ENCODE measurements around the gene TMEM185B.

Gene TMEM185B

DNA sequence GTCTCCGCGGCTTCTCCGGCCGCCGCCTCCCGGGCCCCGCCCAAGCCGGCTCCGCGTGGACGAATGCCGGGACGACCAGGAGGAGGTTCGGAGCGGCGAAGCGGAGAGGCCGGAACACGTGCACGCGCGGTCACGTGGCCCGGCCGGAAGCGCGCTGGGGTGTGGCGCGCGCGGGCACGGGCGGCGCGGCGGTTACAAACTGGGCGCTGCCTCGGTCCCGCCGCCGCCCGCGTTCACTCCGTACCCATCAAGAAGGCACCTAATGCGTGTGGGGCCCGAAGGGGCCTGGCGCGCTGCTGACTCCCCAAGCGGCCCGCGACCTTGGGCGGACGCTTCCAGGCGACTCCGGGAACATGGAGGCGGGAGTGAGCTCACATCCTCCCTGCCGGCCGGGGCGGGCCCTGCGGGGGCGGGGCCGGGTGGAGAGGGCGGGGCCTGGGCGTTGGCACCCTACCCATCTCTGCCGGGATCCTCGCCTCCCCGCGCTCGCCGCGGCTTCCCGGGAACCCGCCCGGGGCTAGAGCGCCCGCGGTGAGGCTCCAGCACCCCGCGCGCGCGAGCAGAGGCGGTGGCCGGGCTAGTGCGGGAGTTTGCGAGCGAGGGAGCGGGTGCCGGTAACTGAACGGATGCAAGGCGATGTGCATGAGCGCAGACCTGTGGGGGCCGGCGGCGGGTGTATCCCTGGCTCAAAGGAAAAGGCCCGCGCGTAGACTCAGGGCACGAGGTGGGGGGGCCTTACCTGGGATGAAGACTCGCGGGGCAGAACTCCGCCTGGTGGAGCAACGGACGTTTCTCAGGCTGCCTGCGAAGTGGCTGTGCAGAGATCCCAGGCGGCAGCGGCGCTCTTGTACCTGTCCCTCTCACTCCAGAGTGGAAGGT lies at the start of gene TMEM185B:
Gene TMEM185B, minus strand, starts transcription at position 367 of the 879 bp plus-strand sequence. CDS start 424 bp downstream, outside the sequence.
- H3K27ac ChIP-seq = peak within 1 kb of the TSS; percentile 82 to 83
- peak within 1 kb of the TSS; percentile 67 to 73 for H3K4me3 ChIP-seq
- intact Hi-C loops (cut with DNase I; ENCODE audit: low total_unique reads) = loop anchor here (10.0 kb wide), 1 partner anchor 92 kb away; no protein-coding TSS in a partner anchor
- peaks cover 10 to 19% (median 10%) of the 10 kb centered on the region in 3 donors for H3K36me3 ChIP-seq
- no peaks in the 10 kb centered on the region for H3K9me3 ChIP-seq
- peaks cover 0 to 29% (median 16%) of the 10 kb centered on the region in 4 donors for H3K4me1 ChIP-seq
- DNase-seq = peak; percentile 86 to 96
- TF ChIP-seq, protein P1, sequence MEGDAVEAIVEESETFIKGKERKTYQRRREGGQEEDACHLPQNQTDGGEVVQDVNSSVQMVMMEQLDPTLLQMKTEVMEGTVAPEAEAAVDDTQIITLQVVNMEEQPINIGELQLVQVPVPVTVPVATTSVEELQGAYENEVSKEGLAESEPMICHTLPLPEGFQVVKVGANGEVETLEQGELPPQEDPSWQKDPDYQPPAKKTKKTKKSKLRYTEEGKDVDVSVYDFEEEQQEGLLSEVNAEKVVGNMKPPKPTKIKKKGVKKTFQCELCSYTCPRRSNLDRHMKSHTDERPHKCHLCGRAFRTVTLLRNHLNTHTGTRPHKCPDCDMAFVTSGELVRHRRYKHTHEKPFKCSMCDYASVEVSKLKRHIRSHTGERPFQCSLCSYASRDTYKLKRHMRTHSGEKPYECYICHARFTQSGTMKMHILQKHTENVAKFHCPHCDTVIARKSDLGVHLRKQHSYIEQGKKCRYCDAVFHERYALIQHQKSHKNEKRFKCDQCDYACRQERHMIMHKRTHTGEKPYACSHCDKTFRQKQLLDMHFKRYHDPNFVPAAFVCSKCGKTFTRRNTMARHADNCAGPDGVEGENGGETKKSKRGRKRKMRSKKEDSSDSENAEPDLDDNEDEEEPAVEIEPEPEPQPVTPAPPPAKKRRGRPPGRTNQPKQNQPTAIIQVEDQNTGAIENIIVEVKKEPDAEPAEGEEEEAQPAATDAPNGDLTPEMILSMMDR (IDR thresholded peaks at IDR 0.05) = peak in 1 of 2 experiments; percentile 19
- no peaks in the 10 kb centered on the region for H3K27me3 ChIP-seq

DNA sequence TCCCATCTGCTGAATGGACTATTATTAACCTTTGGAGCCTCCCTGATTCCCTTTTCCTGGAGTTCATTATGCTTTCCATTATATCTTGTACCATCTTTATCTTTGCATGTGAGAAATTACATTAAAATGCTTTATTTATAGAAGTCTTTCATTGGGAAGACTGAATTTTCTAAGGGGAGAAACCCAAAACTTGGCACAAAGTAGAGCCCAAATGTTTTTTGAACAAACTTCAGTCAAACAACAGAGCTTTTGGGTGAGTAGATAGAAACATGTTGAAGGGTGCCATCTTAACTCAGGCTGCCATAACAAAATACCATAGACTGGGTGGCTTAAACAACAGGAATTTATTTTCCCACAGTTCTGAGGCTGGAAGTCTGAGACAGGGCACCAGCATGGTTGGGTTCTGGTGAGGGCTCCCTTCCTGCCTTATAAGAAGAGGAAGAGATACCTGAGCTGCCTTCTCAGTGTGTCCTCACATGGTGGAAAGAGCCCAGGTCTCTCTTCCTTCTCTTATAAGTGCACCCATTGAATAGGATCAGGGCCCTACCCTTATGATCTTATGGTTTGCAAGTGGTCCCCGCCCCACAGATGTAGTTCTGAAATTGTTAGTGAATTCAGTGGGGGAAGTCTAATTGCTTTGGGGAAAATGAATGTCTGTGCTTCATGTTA lies 48.6 kb upstream of the TMEM185B start:
- Histone ChIP-seq H3K36me3 (no peaks in the 10 kb centered on the region), H3K4me1 (no peaks in the 10 kb centered on the region)

DNA sequence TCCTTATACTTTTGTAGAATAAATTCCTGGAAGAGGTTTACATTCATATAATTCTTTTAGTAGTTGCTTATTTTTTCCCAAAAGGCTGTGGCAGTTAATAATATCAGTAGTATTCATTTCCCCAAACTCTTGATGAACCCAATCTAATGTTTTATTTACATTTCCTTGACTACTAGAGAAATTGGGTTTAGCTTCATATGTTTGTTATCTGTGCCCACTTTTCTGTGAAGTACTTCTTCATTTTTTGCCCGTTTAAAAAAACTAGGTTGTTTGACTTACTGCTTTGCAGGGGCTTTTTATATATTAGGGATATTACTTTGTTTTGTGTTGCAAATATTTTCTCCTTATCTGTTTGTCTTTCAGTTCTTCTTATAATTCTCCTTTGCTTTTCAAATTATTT lies 46.6 kb upstream of the TMEM185B start:
- H3K36me3 ChIP-seq = no peaks in the 10 kb centered on the region
- H3K27me3 ChIP-seq = no peaks in the 10 kb centered on the region
- H3K9me3 ChIP-seq = no peaks in the 10 kb centered on the region
- H3K4me1 ChIP-seq = no peaks in the 10 kb centered on the region
- H3K27ac ChIP-seq = no peak overlapping the region
- TF ChIP-seq, protein P1 (IDR thresholded peaks at IDR 0.05) = no peak
- intact Hi-C loops (cut with DNase I; ENCODE audit: low total_unique reads) = no loop called here
- no peak for DNase-seq
- no peak overlapping the region for H3K4me3 ChIP-seq

More for the DNA sequence above, 48.6 kb upstream of the TMEM185B start:
- no peak for DNase-seq
- H3K9me3 ChIP-seq = no peaks in the 10 kb centered on the region
- no peaks in the 10 kb centered on the region for H3K27me3 ChIP-seq
- TF ChIP-seq, protein P1 (IDR thresholded peaks at IDR 0.05) = no peak
- intact Hi-C loops (cut with DNase I; ENCODE audit: low total_unique reads) = no loop called here
- H3K4me3 ChIP-seq = no peak overlapping the region
- H3K27ac ChIP-seq = no peak overlapping the region

DNA sequence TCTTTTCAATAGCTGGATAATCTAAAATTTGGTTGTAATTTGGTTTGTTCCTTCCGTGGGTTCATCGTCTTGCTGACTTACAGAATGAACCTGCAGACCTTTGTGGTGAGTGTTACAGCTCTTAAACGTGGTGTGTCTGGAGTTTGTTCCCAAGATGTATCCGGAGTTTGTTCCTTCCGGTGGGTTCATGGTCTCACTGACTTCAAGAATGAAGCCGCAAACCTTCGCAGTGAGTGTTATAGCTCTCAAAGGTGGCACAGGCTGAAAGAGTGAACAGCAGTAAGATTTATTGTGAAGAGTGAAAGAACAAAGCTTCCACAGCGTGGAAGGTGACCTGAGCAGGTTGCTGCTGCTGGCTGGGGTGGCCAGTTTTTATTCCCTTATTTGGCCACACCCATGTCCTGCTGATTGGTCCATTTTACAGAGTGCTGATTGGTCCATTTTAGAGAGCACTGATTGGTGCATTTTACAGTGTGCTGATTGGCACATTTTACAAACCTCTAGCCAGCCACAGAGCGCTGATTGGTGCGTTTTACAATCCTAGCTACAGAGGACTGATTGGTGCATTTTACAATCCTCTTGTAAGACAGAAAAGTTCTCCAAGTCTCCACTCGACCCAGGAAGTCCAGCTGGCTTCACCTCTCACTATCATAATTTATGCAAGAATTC lies 46.0 kb upstream of the TMEM185B start:
- intact Hi-C loops (cut with DNase I; ENCODE audit: low total_unique reads) = no loop called here
- no peak overlapping the region for H3K27ac ChIP-seq

DNA sequence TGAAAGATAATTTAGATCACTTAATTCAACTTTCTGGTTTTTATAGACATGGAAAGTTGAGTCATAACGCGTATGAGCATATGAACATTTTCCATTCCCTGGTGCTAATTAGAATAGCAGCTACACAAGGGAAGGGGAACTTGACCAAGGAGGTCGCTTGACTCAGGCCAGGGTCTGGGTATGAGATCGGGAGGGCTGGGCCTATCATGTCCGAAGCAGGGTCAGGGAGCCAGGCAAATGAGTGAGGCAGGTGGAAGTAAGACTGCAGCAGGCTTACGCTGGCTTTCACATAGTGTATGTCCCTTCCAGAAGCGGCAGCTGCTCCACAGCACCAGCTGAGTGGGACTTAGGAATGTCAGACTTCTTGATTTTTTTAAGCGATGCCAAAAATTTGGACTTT lies 44.1 kb upstream of the TMEM185B start:
- Histone ChIP-seq H3K4me3 (no peak overlapping the region), H3K27me3 (no peaks in the 10 kb centered on the region), H3K27ac (no peak overlapping the region), H3K36me3 (no peaks in the 10 kb centered on the region), H3K4me1 (no peaks in the 10 kb centered on the region), H3K9me3 (no peaks in the 10 kb centered on the region)
- DNase-seq = no peak
- intact Hi-C loops (cut with DNase I; ENCODE audit: low total_unique reads) = no loop called here
- TF ChIP-seq, protein P1 (IDR thresholded peaks at IDR 0.05) = no peak

More for the DNA sequence above, 46.0 kb upstream of the TMEM185B start:
- H3K4me3 ChIP-seq = no peak overlapping the region
- no peak for DNase-seq
- no peaks in the 10 kb centered on the region for H3K4me1 ChIP-seq
- H3K9me3 ChIP-seq = no peaks in the 10 kb centered on the region
- H3K27me3 ChIP-seq = no peaks in the 10 kb centered on the region
- TF ChIP-seq, protein P1 (IDR thresholded peaks at IDR 0.05) = no peak
- H3K36me3 ChIP-seq = no peaks in the 10 kb centered on the region

Data from tibial artery (tissue), 4 donors.